KMS-11 (cell line): ENCODE data around the gene KRTAP10-9.
"Not testable (repeated sequence)": the region's sequence is repeated elsewhere in the genome, so short reads cannot be mapped to it uniquely, and the experiment has no call there.

Experiments
- H2AFZ ChIP-seq: fragments of 200-600 bp; sonication (generic); 2 replicates; pipeline ENCODE4 v1.6.1; 2016; ENCODE audit warnings: antibody characterized with exemption, mixed run types, low read depth
- H3K27ac ChIP-seq: fragments of 200-600 bp; sonication (generic); 2 replicates; pipeline ENCODE4 v1.6.1; 2016; ENCODE audit warnings: mild to moderate bottlenecking, mixed run types
- H3K27me3 ChIP-seq: fragments of 200-600 bp; sonication (generic); 2 replicates; pipeline ENCODE4 v1.6.1; 2017; ENCODE audit warnings: mild to moderate bottlenecking, low read depth, mixed run types, moderate library complexity; ENCODE audit not compliant: insufficient read depth
- H3K36me3 ChIP-seq: fragments of 200-600 bp; sonication (generic); 2 replicates; pipeline ENCODE4 v1.6.1; 2017; ENCODE audit warnings: mild to moderate bottlenecking, mixed run types; ENCODE audit not compliant: insufficient read depth
- H3K4me1 ChIP-seq: fragments of 200-600 bp; sonication (generic); 2 replicates; pipeline ENCODE4 v1.6.1; 2016; ENCODE audit warnings: mild to moderate bottlenecking, low read depth, mixed run types; ENCODE audit not compliant: poor library complexity, severe bottlenecking
- H3K4me2 ChIP-seq: fragments of 200-600 bp; sonication (generic); 2 replicates; pipeline ENCODE4 v1.7.0; 2016; ENCODE audit warnings: mild to moderate bottlenecking, mixed run types
- H3K4me3 ChIP-seq: fragments of 200-600 bp; sonication (generic); IDR thresholded peaks from 2 replicates; pipeline ENCODE4 v1.6.1; 2017; ENCODE audit warnings: low read depth, low read length, mixed read lengths; ENCODE audit not compliant: insufficient read depth
- H3K79me2 ChIP-seq: fragments of 200-600 bp; sonication (generic); 2 replicates; pipeline ENCODE4 v1.6.1; 2016; ENCODE audit warnings: low read depth, mixed run types; ENCODE audit not compliant: insufficient read depth
- H3K9ac ChIP-seq: fragments of 200-600 bp; sonication (generic); 2 replicates; pipeline ENCODE4 v1.6.1; 2016; ENCODE audit warnings: mild to moderate bottlenecking, mixed run types
- H4K20me1 ChIP-seq: fragments of 200-600 bp; sonication (generic); 2 replicates; pipeline ENCODE4 v1.6.1; 2016; ENCODE audit warnings: mild to moderate bottlenecking, mixed run types; ENCODE audit not compliant: insufficient read depth
- TF ChIP-seq, protein P1 (sequence below): fragments of 200-600 bp; sonication (generic); conservative IDR thresholded peaks from 2 replicates; pipeline ENCODE4 v1.6.1; 2017; ENCODE audit warnings: low read depth, mild to moderate bottlenecking, antibody characterized with exemption, low read length, moderate library complexity, mixed read lengths

Gene KRTAP10-9

DNA sequence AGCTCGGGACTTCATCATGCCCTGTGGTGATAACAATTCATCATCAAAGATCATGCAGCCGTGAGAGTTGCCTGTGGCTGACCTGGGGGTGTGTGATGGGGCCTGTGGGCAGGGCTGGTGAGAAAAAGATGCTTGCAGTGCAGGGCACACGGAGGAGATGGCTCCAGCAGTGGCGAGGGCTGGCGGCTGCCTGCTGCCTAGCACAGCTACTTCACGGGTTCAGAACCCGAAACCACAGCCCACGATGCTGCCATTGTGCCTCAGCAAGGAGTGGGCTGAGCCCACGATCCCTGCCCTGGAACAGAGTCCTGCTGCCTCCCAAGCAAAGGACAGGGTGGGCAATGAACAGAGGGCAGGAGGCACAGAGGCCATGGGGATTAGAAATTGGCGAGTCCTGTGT lies 631 bp upstream of the KRTAP10-9 start:
- Histone ChIP-seq H3K27ac (no peak overlapping the region), H3K4me3 (no peak overlapping the region), H3K4me1 (no peaks in the 10 kb centered on the region), H3K36me3 (no peaks in the 10 kb centered on the region), H3K4me2 (no peak overlapping the region), H2AFZ (no peak overlapping the region), H3K79me2 (no peaks in the 10 kb centered on the region), H3K9ac (no peak overlapping the region), H3K27me3 (peaks cover 14% of the 10 kb centered on the region), H4K20me1 (no peaks in the 10 kb centered on the region)
- TF ChIP-seq, protein P1, sequence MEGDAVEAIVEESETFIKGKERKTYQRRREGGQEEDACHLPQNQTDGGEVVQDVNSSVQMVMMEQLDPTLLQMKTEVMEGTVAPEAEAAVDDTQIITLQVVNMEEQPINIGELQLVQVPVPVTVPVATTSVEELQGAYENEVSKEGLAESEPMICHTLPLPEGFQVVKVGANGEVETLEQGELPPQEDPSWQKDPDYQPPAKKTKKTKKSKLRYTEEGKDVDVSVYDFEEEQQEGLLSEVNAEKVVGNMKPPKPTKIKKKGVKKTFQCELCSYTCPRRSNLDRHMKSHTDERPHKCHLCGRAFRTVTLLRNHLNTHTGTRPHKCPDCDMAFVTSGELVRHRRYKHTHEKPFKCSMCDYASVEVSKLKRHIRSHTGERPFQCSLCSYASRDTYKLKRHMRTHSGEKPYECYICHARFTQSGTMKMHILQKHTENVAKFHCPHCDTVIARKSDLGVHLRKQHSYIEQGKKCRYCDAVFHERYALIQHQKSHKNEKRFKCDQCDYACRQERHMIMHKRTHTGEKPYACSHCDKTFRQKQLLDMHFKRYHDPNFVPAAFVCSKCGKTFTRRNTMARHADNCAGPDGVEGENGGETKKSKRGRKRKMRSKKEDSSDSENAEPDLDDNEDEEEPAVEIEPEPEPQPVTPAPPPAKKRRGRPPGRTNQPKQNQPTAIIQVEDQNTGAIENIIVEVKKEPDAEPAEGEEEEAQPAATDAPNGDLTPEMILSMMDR, result no peak

DNA sequence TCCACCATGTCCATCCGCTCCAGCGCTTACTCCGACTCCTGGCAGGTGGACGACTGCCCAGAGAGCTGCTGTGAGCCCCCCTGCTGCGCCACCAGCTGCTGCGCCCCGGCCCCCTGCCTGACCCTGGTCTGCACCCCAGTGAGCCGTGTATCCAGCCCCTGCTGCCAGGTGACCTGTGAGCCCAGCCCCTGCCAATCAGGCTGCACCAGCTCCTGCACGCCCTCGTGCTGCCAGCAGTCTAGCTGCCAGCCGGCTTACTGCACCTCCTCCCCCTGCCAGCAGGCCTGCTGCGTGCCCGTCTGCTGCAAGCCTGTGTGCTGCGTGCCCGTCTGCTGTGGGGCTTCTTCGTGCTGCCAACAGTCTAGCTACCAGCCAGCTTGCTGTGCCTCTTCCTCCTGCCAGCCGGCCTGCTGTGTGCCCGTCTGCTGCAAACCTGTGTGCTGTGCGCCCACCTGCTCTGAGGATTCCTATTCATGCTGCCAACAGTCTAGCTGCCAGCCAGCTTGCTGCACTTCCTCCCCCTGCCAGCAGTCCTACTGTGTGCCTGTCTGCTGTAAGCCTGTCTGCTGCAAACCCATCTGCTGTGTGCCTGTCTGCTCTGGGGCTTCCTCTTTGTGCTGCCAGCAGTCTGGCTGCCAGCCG lies 409 bp downstream of the KRTAP10-9 start:
- not testable (repeated sequence) for H3K36me3 ChIP-seq, H2AFZ ChIP-seq, H3K4me1 ChIP-seq, H3K27me3 ChIP-seq, H3K4me2 ChIP-seq, H3K27ac ChIP-seq, H4K20me1 ChIP-seq, H3K9ac ChIP-seq, H3K4me3 ChIP-seq, H3K79me2 ChIP-seq

DNA sequence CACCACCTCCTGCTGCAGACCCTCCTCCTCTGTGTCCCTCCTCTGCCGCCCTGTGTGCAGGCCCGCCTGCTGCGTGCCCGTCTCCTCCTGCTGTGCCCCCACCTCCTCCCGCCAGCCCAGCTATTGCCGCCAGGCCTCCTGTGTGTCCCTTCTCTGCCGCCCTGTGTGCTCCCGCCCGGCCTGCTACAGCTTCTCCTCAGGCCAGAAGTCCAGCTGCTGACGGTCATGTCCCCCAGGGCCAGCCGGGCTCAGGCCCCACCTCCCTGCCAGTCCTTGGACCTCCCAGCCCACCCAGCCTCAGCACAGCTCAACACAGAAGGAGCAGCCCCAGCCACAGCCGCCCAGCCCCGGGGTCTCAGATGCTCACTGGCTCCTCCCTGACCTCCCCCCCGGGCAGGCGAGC lies 939 bp downstream of the KRTAP10-9 start:
- H4K20me1 ChIP-seq, H3K36me3 ChIP-seq, H3K27me3 ChIP-seq, H3K79me2 ChIP-seq, H3K4me1 ChIP-seq, H3K27ac ChIP-seq, H3K4me2 ChIP-seq, H3K4me3 ChIP-seq, H2AFZ ChIP-seq, H3K9ac ChIP-seq: not testable (repeated sequence)

DNA sequence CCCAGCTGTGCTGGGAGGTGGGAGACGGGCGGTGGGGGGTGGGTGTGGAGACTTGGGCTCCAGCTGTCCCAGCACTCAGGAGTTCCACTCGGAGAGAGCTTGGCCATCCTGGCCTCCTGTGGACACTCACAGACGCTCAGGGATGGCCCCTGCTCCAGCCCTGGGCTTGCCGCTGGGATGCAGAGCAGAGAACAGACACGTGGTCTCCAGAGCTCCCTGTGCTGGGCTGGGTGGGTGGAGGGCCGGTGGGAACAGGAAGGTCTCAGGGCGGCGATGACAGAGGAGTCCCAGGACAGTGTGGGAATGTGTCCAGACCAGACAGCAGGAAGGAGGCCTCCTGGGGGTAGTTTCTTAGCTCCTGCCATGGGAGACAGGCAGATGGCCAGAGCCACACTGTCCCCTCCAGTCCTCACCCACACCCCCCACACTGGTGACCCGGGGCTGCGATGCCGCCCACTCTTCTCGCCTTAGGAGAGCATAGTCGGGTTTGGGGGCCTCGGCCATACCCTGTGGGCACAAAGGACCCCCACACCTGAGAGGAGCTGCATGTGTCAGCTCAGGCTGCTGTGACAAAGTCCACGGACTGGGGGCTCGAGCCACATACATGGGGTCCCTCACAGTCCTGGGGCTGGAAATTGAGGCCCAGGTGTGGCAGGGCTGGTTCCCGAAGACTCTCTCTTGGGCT lies 2.0 kb downstream of the KRTAP10-9 start:
- no peaks in the 10 kb centered on the region for H3K36me3 ChIP-seq
- H3K4me2 ChIP-seq, result no peak overlapping the region
- H3K27me3 ChIP-seq, result peaks cover 10% of the 10 kb centered on the region
- no peaks in the 10 kb centered on the region for H4K20me1 ChIP-seq
- H3K27ac ChIP-seq, result no peak overlapping the region
- no peak overlapping the region for H3K9ac ChIP-seq
- H2AFZ ChIP-seq, result no peak overlapping the region
- H3K4me1 ChIP-seq, result no peaks in the 10 kb centered on the region
- TF ChIP-seq, protein P1, result no peak
- no peaks in the 10 kb centered on the region for H3K79me2 ChIP-seq
- no peak overlapping the region for H3K4me3 ChIP-seq

DNA sequence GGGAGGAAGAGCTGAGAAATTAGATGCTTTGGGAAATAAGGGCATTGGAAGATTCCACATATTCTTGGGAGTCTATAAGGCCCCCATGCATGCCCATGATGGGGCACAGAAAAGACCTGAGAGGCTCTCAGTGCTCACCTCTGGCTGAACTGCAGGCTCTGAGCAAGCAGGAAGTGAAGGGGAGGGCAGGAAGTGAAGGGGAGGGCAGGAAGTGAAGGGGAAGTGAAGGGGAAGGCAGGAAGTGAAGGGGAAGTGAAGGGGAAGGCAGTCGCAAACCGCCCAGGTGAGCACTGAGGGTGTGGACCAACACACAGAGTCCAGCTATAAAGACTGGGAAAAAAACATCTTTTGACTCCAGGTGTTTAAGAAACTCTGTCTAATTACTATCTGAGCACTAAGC lies 3.5 kb downstream of the KRTAP10-9 start:
- TF ChIP-seq, protein P1, result no peak
- Histone ChIP-seq H3K27me3 (peaks cover 7% of the 10 kb centered on the region; the same call in 1 of the 2 replicates), H2AFZ (no peak overlapping the region), H4K20me1 (no peaks in the 10 kb centered on the region), H3K9ac (no peak overlapping the region), H3K36me3 (no peaks in the 10 kb centered on the region), H3K4me1 (no peaks in the 10 kb centered on the region), H3K79me2 (no peaks in the 10 kb centered on the region), H3K27ac (no peak overlapping the region), H3K4me2 (no peak overlapping the region), H3K4me3 (no peak overlapping the region)
